Liver (tissue), 9 donors: Measurements from ENCODE around the gene LHPP. TPM values are rescaled to one million over a fixed set of nuclear protein-coding genes. Genes with fewer than 3 reads are reported as not detected.

Source experiments
- DNase-seq: peaks from one replicate; pipeline ENCODE4 v3.0.0-alpha.2; 2017; ENCODE audit warnings: low spot score
- H3K27ac ChIP-seq, 2 donors: one replicate each; pipeline ENCODE4 v1.7.0; 2013; ENCODE audit warnings: inconsistent platforms in 2 of 2, low read length in 2 of 2, control low read depth in 1 of 2, low read depth in 1 of 2, mild to moderate bottlenecking in 1 of 2
- H3K27me3 ChIP-seq, 4 donors: one replicate each; pipeline versions ENCODE4 v1.6.1 to v1.7.0; 2013; ENCODE audit warnings: low read length in 3 of 4, inconsistent platforms in 1 of 4, mild to moderate bottlenecking in 1 of 4, moderate library complexity in 1 of 4; ENCODE audit not compliant: control insufficient read depth in 4 of 4, insufficient read depth in 4 of 4
- H3K36me3 ChIP-seq, 4 donors: one replicate each; pipeline versions ENCODE4 v1.6.1 to v1.7.0; 2013; ENCODE audit warnings: low read length in 3 of 4, mild to moderate bottlenecking in 3 of 4, low read depth in 1 of 4, moderate library complexity in 1 of 4; ENCODE audit not compliant: control insufficient read depth in 4 of 4, insufficient read depth in 3 of 4
- H3K4me1 ChIP-seq, 4 donors: one replicate each; pipeline versions ENCODE4 v1.6.1 to v1.7.0; 2013; ENCODE audit warnings: low read length in 3 of 4, mild to moderate bottlenecking in 3 of 4, moderate library complexity in 1 of 4; ENCODE audit not compliant: control insufficient read depth in 4 of 4, insufficient read depth in 4 of 4
- H3K4me3 ChIP-seq, 3 donors: one replicate each; pipeline versions ENCODE4 v1.6.1 to v1.7.0; 2013; ENCODE audit warnings: low read length in 3 of 3, control low read depth in 1 of 3, low read depth in 1 of 3, mild to moderate bottlenecking in 1 of 3
- H3K9ac ChIP-seq, 2 donors: one replicate each; pipeline ENCODE4 v1.7.0; 2013; ENCODE audit warnings: low read length in 2 of 2, mild to moderate bottlenecking in 2 of 2, moderate library complexity in 2 of 2, control low read depth in 1 of 2, low read depth in 1 of 2
- H3K9me3 ChIP-seq, 4 donors: one replicate each; pipeline versions ENCODE4 v1.6.1 to v1.7.0; 2013; ENCODE audit warnings: low read length in 3 of 4; ENCODE audit not compliant: control insufficient read depth in 4 of 4
- ATF3 ChIP-seq: IDR thresholded peaks from 2 replicates; pipeline ENCODE4 v1.6.1; 2016; ENCODE audit warnings: antibody characterized with exemption
- CTCF ChIP-seq: fragments of 150-350 bp; IDR thresholded peaks from 2 replicates; pipeline ENCODE4 v1.5.1; 2017; ENCODE audit warnings: improper control_type of control experiment, low read depth, low read length; ENCODE audit not compliant: missing input control
- EGR1 ChIP-seq, 2 donors: IDR thresholded peaks; 2 replicates each; pipeline ENCODE4 v1.6.1; 2016 to 2018; ENCODE audit warnings: antibody characterized with exemption in 2 of 2, low read depth in 2 of 2
- FOXA2 ChIP-seq: IDR thresholded peaks from 2 replicates; pipeline ENCODE4 v1.6.1; 2016; ENCODE audit warnings: antibody characterized with exemption
- GABPA ChIP-seq, 2 donors: IDR thresholded peaks in 1 of 2; conservative IDR thresholded peaks in 1 of 2; 2 replicates each; pipeline ENCODE4 v1.6.1; 2016; ENCODE audit warnings: antibody characterized with exemption in 2 of 2, mild to moderate bottlenecking in 1 of 2, moderate library complexity in 1 of 2
- HNF4A ChIP-seq, 2 donors: conservative IDR thresholded peaks; 2 replicates each; pipeline ENCODE4 v1.6.1; 2016; ENCODE audit warnings: antibody characterized with exemption in 2 of 2, mild to moderate bottlenecking in 2 of 2
- HNF4G ChIP-seq: IDR thresholded peaks from 2 replicates; pipeline ENCODE4 v1.6.1; 2016; ENCODE audit warnings: antibody characterized with exemption
- JUND ChIP-seq, 2 donors: IDR thresholded peaks; 2 replicates each; pipeline ENCODE4 v1.6.1; 2016; ENCODE audit warnings: antibody characterized with exemption in 2 of 2
- MAX ChIP-seq: IDR thresholded peaks from 2 replicates; pipeline ENCODE4 v1.6.1; 2016; ENCODE audit warnings: antibody characterized with exemption
- NR2F2 ChIP-seq: IDR thresholded peaks from 2 replicates; pipeline ENCODE4 v1.6.1; 2016; ENCODE audit warnings: antibody characterized with exemption
- RAD21 ChIP-seq, 2 donors: IDR thresholded peaks; 2 replicates each; pipeline ENCODE4 v1.6.1; 2016; ENCODE audit warnings: antibody characterized with exemption in 2 of 2, mild to moderate bottlenecking in 2 of 2
- REST ChIP-seq: IDR thresholded peaks from 2 replicates; pipeline ENCODE4 v1.6.1; 2016; ENCODE audit warnings: antibody characterized with exemption, mild to moderate bottlenecking
- RXRA ChIP-seq, 2 donors: IDR thresholded peaks; 2 replicates each; pipeline ENCODE4 v1.6.1; 2017 to 2018; ENCODE audit warnings: antibody characterized with exemption in 2 of 2, mild to moderate bottlenecking in 1 of 2
- SP1 ChIP-seq: IDR thresholded peaks from 2 replicates; pipeline ENCODE4 v1.6.1; 2018; ENCODE audit warnings: antibody characterized with exemption, mild to moderate bottlenecking
- TAF1 ChIP-seq: conservative IDR thresholded peaks from 2 replicates; pipeline ENCODE4 v1.6.1; 2016; ENCODE audit warnings: antibody characterized with exemption, mild to moderate bottlenecking
- YY1 ChIP-seq: IDR thresholded peaks from 2 replicates; pipeline ENCODE4 v1.6.1; 2016; ENCODE audit warnings: antibody characterized with exemption, mild to moderate bottlenecking
- ZBTB33 ChIP-seq: IDR thresholded peaks from 2 replicates; pipeline ENCODE4 v1.6.1; 2016; ENCODE audit warnings: antibody characterized with exemption
- WGBS: extraction: QIAGEN DNeasy Blood & Tissue Kit; methylation state at CpG from one replicate; pipeline ENCODE4 v1.1.7; 2013; 5-methylcytosine and 5-hydroxymethylcytosine counted together
- polyA plus RNA-seq, 2 donors: library from polyadenylated mRNA; stranded (reverse) in 1 of 2; unstranded in 1 of 2; fragments of 200-250 nt in 1 of 2; fragments of >200 nt in 1 of 2; fragmentation: Nextera tagmentation in 1 of 2; extraction: Ambion mirVana in 1 of 2; gene quantifications; one replicate each; pipeline versions ENCODE4 v1.2.1 to v1.2.3, GENCODE V29; 2013 to 2015
- total RNA-seq, 2 donors: library from RNA; depleted of rRNA; stranded (reverse); fragments of >200 nt; gene quantifications; one replicate each; pipeline ENCODE4 v1.2.3, GENCODE V29; 2014
- donor health status: healthy.
- donor health status: healthy.
- donor health status: healthy.
- donor health status: healthy.
- donor health status: healthy.

The LHPP gene
- total and polyA plus RNA-seq, 4 donors = 15.9 to 39.9 (median 26.2) TPM

- Histone ChIP-seq H3K4me1 (no peaks in the 10 kb centered on the region), H3K36me3 (peaks cover 0 to 10% (median 5%) of the 10 kb centered on the region in 4 donors), H3K27me3 (no peaks in the 10 kb centered on the region), H3K9me3 (no peaks in the 10 kb centered on the region), H3K27ac (no peak overlapping the region), H3K9ac (no peak overlapping the region), H3K4me3 (no peak overlapping the region)
- WGBS = 92% methylated on average over 16 of the region's 16 CpGs
- DNase-seq = no peak
- TF ChIP-seq MAX = no peak
- TF ChIP-seq HNF4A (conservative IDR thresholded peaks at IDR 0.05) = no peak
- no peak for TF ChIP-seq RAD21 (IDR thresholded peaks at IDR 0.05)
- no peak for TF ChIP-seq ZBTB33
- TF ChIP-seq HNF4G = no peak
- TF ChIP-seq NR2F2 = no peak
- TF ChIP-seq SP1 = no peak
- no peak for TF ChIP-seq GABPA (IDR thresholded peaks at IDR 0.05 in 1 of 2, conservative IDR thresholded peaks at IDR 0.05 in 1 of 2)
- TF ChIP-seq EGR1 (IDR thresholded peaks at IDR 0.05; ENCODE audit: low read depth in 2 of 2) = no peak
- no peak for TF ChIP-seq ATF3
- no peak for TF ChIP-seq RXRA (IDR thresholded peaks at IDR 0.05)
- TF ChIP-seq CTCF = no peak
- TF ChIP-seq JUND (IDR thresholded peaks at IDR 0.05) = no peak
- no peak for TF ChIP-seq YY1
- TF ChIP-seq REST = no peak
- TF ChIP-seq TAF1 = no peak
- TF ChIP-seq FOXA2 = no peak
These were observed 49.8 kb downstream of the LHPP start for GRCh38 chr10:124511205-124512039.
